HG03039 (cell line): ENCODE results near the gene PPFIA4.

Experiments
- ATAC-seq: cut with Tn5 transposase; IDR thresholded peaks from one replicate; pipeline ENCODE4 v1.9.1; 2021; ENCODE audit warnings: mild to moderate bottlenecking, moderate library complexity; ENCODE audit not compliant: unreplicated experiment

The PPFIA4 gene

GRCh38 chr1:203039609-203040512, 13.6 kb downstream of the PPFIA4 start:
- no peak for ATAC-seq

GRCh38 chr1:203040513-203041275, 14.4 kb downstream of the PPFIA4 start:
- ATAC-seq: no peak

- ATAC-seq: no peak
These were observed 15.2 kb downstream of the PPFIA4 start for GRCh38 chr1:203041351-203041932.

GRCh38 chr1:203043830-203044545, 17.7 kb downstream of the PPFIA4 start:
- no peak for ATAC-seq

GRCh38 chr1:203044546-203045250, 18.4 kb downstream of the PPFIA4 start:
- ATAC-seq: no peak

GRCh38 chr1:203045336-203045735, 19.0 kb downstream of the PPFIA4 start:
- ATAC-seq: no peak

GRCh38 chr1:203045821-203046594, 19.7 kb downstream of the PPFIA4 start:
- ATAC-seq: no peak

- ATAC-seq: no peak
These were observed 20.8 kb downstream of the PPFIA4 start for GRCh38 chr1:203046984-203047630.

- ATAC-seq: no peak
These were observed 21.8 kb downstream of the PPFIA4 start for GRCh38 chr1:203048086-203048485.

- ATAC-seq: no peak
These were observed 22.3 kb downstream of the PPFIA4 start for GRCh38 chr1:203048555-203049051.

GRCh38 chr1:203049077-203049476, 22.8 kb downstream of the PPFIA4 start:
- ATAC-seq: no peak

- no peak for ATAC-seq
These were observed 23.4 kb downstream of the PPFIA4 start for GRCh38 chr1:203049576-203050180.

- no peak for ATAC-seq
These were observed 24.5 kb downstream of the PPFIA4 start for GRCh38 chr1:203050826-203051225.

- no peak for ATAC-seq
These were observed 25.6 kb downstream of the PPFIA4 start for GRCh38 chr1:203051841-203052324.

- ATAC-seq: no peak
These were observed 26.3 kb downstream of the PPFIA4 start for GRCh38 chr1:203052601-203053000.

- ATAC-seq: no peak
These were observed 27.9 kb downstream of the PPFIA4 start for GRCh38 chr1:203054184-203054583.

- ATAC-seq: no peak
These were observed 28.4 kb downstream of the PPFIA4 start for GRCh38 chr1:203054642-203055041.

GRCh38 chr1:203055161-203055799, 29.0 kb downstream of the PPFIA4 start:
- ATAC-seq: no peak
